ENCODE results near the gene GMFB.

GRCh38 chr14:54497224-54497623 lies 8.4 kb upstream of the GMFB start:
- TF ChIP-seq GATA3 (IDR thresholded peaks at IDR 0.05; ENCODE audit: borderline replicate concordance) (no peak), ESRRA (IDR thresholded peaks at IDR 0.05; ENCODE audit: borderline replicate concordance, low read length) (no peak), CTCF (IDR thresholded peaks at IDR 0.05) (no peak), FOSL2 (IDR thresholded peaks at IDR 0.05) (no peak), FOSL2 (CRISPR knock-in tag; IDR thresholded peaks at IDR 0.05) (no peak), RAD21 (conservative IDR thresholded peaks at IDR 0.05 in 1 of 2, IDR thresholded peaks at IDR 0.05 in 1 of 2) (no peak), RFX5 (IDR thresholded peaks at IDR 0.05) (no peak), MYC (IDR thresholded peaks at IDR 0.05; ENCODE audit: borderline replicate concordance, low read length) (no peak), HMGXB4 (CRISPR knock-in tag; IDR thresholded peaks at IDR 0.05; ENCODE audit: borderline replicate concordance) (no peak)

Data from A549 (cell line).